Endothelial cell of umbilical vein (primary cell): ENCODE results near the gene CLEC18A. TPM values are rescaled to one million over a fixed set of nuclear protein-coding genes. Genes with fewer than 3 reads are reported as not detected.

Experiments used
- BruUV-seq: library from RNA; stranded (reverse); fragments of 400-500 nt; replicated peaks from 2 replicates; lab custom pipeline; 2021; lab: Mats Ljungman, UMichigan
- CTCF ChIA-PET: fragments of 300-600, 350-600 bp; sonication (Branson Sonifier 250); formaldehyde crosslinking; loops from one replicate; lab custom pipeline; 2021; ENCODE audit warnings: antibody characterized with exemption, inconsistent platforms; lab: Charles Lee
- POLR2A ChIA-PET: fragments of 300-600, 350-600 bp; sonication (Branson Sonifier 250); formaldehyde crosslinking; loops from one replicate; lab custom pipeline; 2021; ENCODE audit warnings: antibody characterized with exemption, inconsistent platforms; lab: Charles Lee
- DNase-seq: peaks from one replicate; pipeline ENCODE4 v3.0.0-alpha.2; 2011; ENCODE audit warnings: low read depth, low spot score
- FAIRE-seq: peaks from 2 replicates; lab custom pipeline; 2011; peaks lifted over from hg19 to GRCh38; lab: Jason Lieb, UNC
- H2AFZ ChIP-seq: 2 replicates; pipeline ENCODE4 v1.6.0; 2012; ENCODE audit warnings: low read depth, low read length, control low read depth, inconsistent platforms
- H3K27ac ChIP-seq: 2 replicates; pipeline ENCODE4 v1.5.1; 2011; ENCODE audit warnings: low read depth, mild to moderate bottlenecking, control low read depth, low read length, moderate library complexity; ENCODE audit not compliant: insufficient read depth
- H3K27me3 ChIP-seq, 2 experiments: 2 replicates each; pipeline versions ENCODE4 v1.6.0 to v1.6.1; 2011; ENCODE audit warnings: low read length in 2 of 2, mixed read lengths in 1 of 2; ENCODE audit not compliant: control insufficient read depth in 2 of 2, insufficient read depth in 2 of 2
- H3K36me3 ChIP-seq, 2 experiments: 2 replicates in 1 of 2; 3 replicates in 1 of 2; pipeline ENCODE4 v1.5.1; 2011; ENCODE audit warnings: low read length in 2 of 2, mild to moderate bottlenecking in 1 of 2, moderate library complexity in 1 of 2; ENCODE audit not compliant: control insufficient read depth in 2 of 2, insufficient read depth in 2 of 2; ENCODE audit errors: extremely low read depth in 1 of 2
- H3K4me1 ChIP-seq: 3 replicates; pipeline ENCODE4 v1.5.1; 2011; ENCODE audit warnings: mild to moderate bottlenecking, low read length; ENCODE audit not compliant: control insufficient read depth, insufficient read depth; ENCODE audit errors: extremely low read depth
- H3K4me2 ChIP-seq: 2 replicates; pipeline ENCODE4 v1.6.1; 2011; ENCODE audit warnings: low read length, control low read depth, mixed read lengths; ENCODE audit not compliant: insufficient read depth
- H3K4me3 ChIP-seq, 3 experiments: fragments of 200-600 bp in 1 of 3; sonication (generic), shearing (Covaris generic) in 1 of 3; replicated peaks in 1 of 3; 2 replicates each; pipeline ENCODE4 v1.5.1; 2011 to 2016; ENCODE audit warnings: control low read depth in 3 of 3, low read length in 3 of 3, mild to moderate bottlenecking in 2 of 3, inconsistent platforms in 1 of 3, low read depth in 1 of 3, moderate library complexity in 1 of 3; ENCODE audit not compliant: insufficient read depth in 1 of 3
- H3K79me2 ChIP-seq: 2 replicates; pipeline ENCODE4 v1.6.0; 2012; ENCODE audit warnings: low read length, inconsistent platforms; ENCODE audit not compliant: control insufficient read depth, insufficient read depth
- H3K9ac ChIP-seq: replicated peaks from 2 replicates; pipeline ENCODE3; 2011; ENCODE audit warnings: low read length, control low read depth; ENCODE audit not compliant: insufficient read depth; ENCODE audit errors: extremely low read depth
- H3K9me1 ChIP-seq: replicated peaks from 3 replicates; pipeline ENCODE4 v1.6.0; 2011; ENCODE audit warnings: mild to moderate bottlenecking, low read length; ENCODE audit not compliant: control insufficient read depth, insufficient read depth; ENCODE audit errors: extremely low read depth
- H3K9me3 ChIP-seq: replicated peaks from 2 replicates; pipeline ENCODE4 v1.5.1; 2012; ENCODE audit warnings: low read length, inconsistent platforms; ENCODE audit not compliant: control insufficient read depth, insufficient read depth
- H4K20me1 ChIP-seq: replicated peaks from 2 replicates; pipeline ENCODE3; 2011; ENCODE audit warnings: mild to moderate bottlenecking, low read length; ENCODE audit not compliant: control insufficient read depth, insufficient read depth; ENCODE audit errors: extremely low read depth
- EZH2 ChIP-seq: IDR thresholded peaks from 2 replicates; pipeline ENCODE4 v1.6.1; 2012; ENCODE audit warnings: borderline replicate concordance, low read depth, mild to moderate bottlenecking, moderate library complexity, low read length, inconsistent platforms; ENCODE audit not compliant: severe bottlenecking
- FOS ChIP-seq: IDR thresholded peaks from 2 replicates; pipeline ENCODE4 v1.6.1; 2011; ENCODE audit warnings: mild to moderate bottlenecking, low read length, moderate library complexity, borderline replicate concordance; ENCODE audit not compliant: insufficient read depth
- GATA2 ChIP-seq: IDR thresholded peaks from 2 replicates; pipeline ENCODE4 v1.7.0; 2011; ENCODE audit warnings: low read depth, mild to moderate bottlenecking, moderate library complexity, mixed read lengths, low read length; ENCODE audit not compliant: insufficient read length, insufficient read depth
- JUN ChIP-seq: IDR thresholded peaks from 2 replicates; pipeline ENCODE4 v1.6.1; 2011; ENCODE audit warnings: borderline replicate concordance, low read depth; ENCODE audit not compliant: insufficient read length, insufficient read depth
- MYC ChIP-seq: IDR thresholded peaks from one replicate; pipeline ENCODE4 v1.6.1; 2011; ENCODE audit warnings: mild to moderate bottlenecking, low read depth, low read length
- POLR2A ChIP-seq: IDR thresholded peaks from 2 replicates; pipeline ENCODE4 v1.6.1; 2012; ENCODE audit warnings: low read depth, mild to moderate bottlenecking, control low read depth, low read length
- POLR2AphosphoS5 ChIP-seq: IDR thresholded peaks from 2 replicates; pipeline ENCODE4 v1.6.1; 2012; ENCODE audit warnings: low read depth, mild to moderate bottlenecking, control low read depth, low read length, moderate library complexity; ENCODE audit not compliant: insufficient read depth
- dilution Hi-C: fragments of 300-500 bp; cut with MboI; formaldehyde crosslinking; loops from one replicate; pipeline ENCODE4 v1.15.0; 2019; ENCODE audit warnings: low sequenced_read_pairs; ENCODE audit not compliant: extremely low pct_ligation_motif_present
- intact Hi-C: fragments of 100-400 bp; cut with micrococcal nuclease; formaldehyde crosslinking; loops from one replicate; pipeline ENCODE4 v1.10.0; 2022
- polyA plus RNA-seq, 4 experiments: library from polyadenylated mRNA; depleted of rRNA in 3 of 4; stranded (reverse) in 3 of 4; unstranded in 1 of 4; fragments of >200 nt; gene quantifications; 2 replicates each; pipeline versions ENCODE4 v1.2.1 to v1.2.3, GENCODE V29; 2011 to 2012; ENCODE audit warnings: missing spikeins in 1 of 4
- total RNA-seq: library from RNA; stranded (reverse); gene quantifications from 2 replicates; pipeline ENCODE4 v1.2.3, GENCODE V29; 2021
- TF ChIP-seq, protein P1 (sequence below): IDR thresholded peaks from 2 replicates; pipeline ENCODE4 v1.6.1; 2011; ENCODE audit not compliant: insufficient read depth, insufficient read length
- TF ChIP-seq, protein P2 (sequence below), 2 donors: IDR thresholded peaks; 1 replicate in 1 of 2; 2 replicates in 1 of 2; pipeline ENCODE4 v1.5.1; 2011; ENCODE audit warnings: low read length in 2 of 2, mild to moderate bottlenecking in 2 of 2, moderate library complexity in 2 of 2, control low read depth in 1 of 2, inconsistent platforms in 1 of 2, low read depth in 1 of 2; ENCODE audit not compliant: insufficient read depth in 1 of 2; ENCODE audit errors: extremely low read depth in 1 of 2

Gene CLEC18A
- total and polyA plus RNA-seq, 2 donors (not counting 3 experiments of a cell fraction or from before 2014, with no cell fraction given): 0.35 to 0.51 TPM

DNA sequence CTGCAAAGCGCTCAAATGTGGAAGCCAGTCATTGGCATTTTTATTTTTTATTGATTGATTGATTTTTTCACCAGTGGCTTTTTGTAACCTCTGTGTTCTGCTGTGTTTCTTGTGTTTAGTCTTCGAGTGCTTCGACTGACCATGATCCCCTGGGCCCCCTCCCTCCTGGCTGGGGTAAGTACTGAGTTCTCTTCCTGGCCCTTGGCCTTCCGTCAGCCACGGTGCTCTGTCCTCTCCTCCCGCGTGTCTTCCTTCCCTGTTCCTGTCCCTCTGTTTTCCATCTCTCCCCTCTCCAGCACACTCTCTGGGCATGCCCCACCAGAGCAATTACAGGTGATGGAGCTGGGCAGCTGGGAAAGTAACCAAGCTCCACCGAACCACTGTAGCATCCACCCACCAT, 25.8 kb upstream of the CLEC18A start:
- Histone ChIP-seq H3K27ac (no peak overlapping the region), H3K4me1 (peaks cover 8% of the 10 kb centered on the region), H3K4me2 (peak overlapping the region; percentile 20), H3K36me3 (no peaks in the 10 kb centered on the region), H3K27me3 (no peaks in the 10 kb centered on the region), H3K9me1 (no peaks in the 10 kb centered on the region), H4K20me1 (no peaks in the 10 kb centered on the region), H3K79me2 (no peaks in the 10 kb centered on the region), H3K4me3 (no peak overlapping the region), H2AFZ (peak overlapping the region; percentile 68), H3K9ac (peak overlapping the region; percentile 7), H3K9me3 (no peaks in the 10 kb centered on the region)
- no peak for TF ChIP-seq FOS
- no peak for TF ChIP-seq POLR2AphosphoS5
- TF ChIP-seq EZH2: no peak
- intact Hi-C loops (no loop called here), dilution Hi-C loops (no loop called here)
- CTCF ChIA-PET: interaction anchor here (12.4 kb wide), 1 partner anchor 129 kb away, joined by 320 read pairs; no protein-coding TSS in a partner anchor
- FAIRE-seq (no peak), DNase-seq (no peak)
- POLR2A ChIA-PET: no interaction called here
- no TSS peak for BruUV-seq

DNA sequence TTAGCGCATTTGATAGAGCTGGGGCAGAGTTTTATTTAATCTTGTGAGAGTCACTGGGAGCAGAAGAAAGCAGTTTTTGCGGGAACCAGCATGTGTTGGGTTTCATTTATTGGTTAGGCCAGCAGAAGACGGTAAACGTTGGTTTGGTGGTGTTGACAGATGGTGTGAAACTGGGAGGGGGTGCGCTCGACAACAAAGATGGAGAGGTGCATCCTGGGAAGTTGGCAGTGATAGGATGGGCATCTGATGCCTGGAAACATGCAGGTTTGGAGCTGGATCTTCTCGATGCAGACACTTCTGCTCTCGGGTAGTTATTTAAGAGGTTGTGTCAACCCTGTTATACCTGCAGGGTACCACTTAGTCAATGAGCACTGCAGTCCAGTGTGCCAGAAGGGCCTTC, 24.9 kb upstream of the CLEC18A start:
- Histone ChIP-seq H3K79me2 (no peaks in the 10 kb centered on the region), H3K9me1 (no peaks in the 10 kb centered on the region), H3K9ac (no peak overlapping the region), H3K4me1 (peaks cover 8% of the 10 kb centered on the region), H3K27me3 (no peaks in the 10 kb centered on the region), H3K9me3 (no peaks in the 10 kb centered on the region), H3K27ac (no peak overlapping the region), H3K36me3 (no peaks in the 10 kb centered on the region), H3K4me3 (no peak overlapping the region), H3K4me2 (no peak overlapping the region), H4K20me1 (no peaks in the 10 kb centered on the region), H2AFZ (no peak overlapping the region)
- intact Hi-C loops: no loop called here
- dilution Hi-C loops: no loop called here
- POLR2A ChIA-PET: no interaction called here
- DNase-seq (no peak), FAIRE-seq (no peak)
- CTCF ChIA-PET: interaction anchor here (12.4 kb wide), 1 partner anchor 130 kb away, joined by 320 read pairs; no protein-coding TSS in a partner anchor
- no TSS peak for BruUV-seq
- TF ChIP-seq GATA2: no peak
- TF ChIP-seq POLR2AphosphoS5: no peak
- TF ChIP-seq, protein P1, sequence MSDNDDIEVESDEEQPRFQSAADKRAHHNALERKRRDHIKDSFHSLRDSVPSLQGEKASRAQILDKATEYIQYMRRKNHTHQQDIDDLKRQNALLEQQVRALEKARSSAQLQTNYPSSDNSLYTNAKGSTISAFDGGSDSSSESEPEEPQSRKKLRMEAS: no peak
- TF ChIP-seq POLR2A: no peak
- TF ChIP-seq EZH2: no peak
- no peak for TF ChIP-seq MYC
- TF ChIP-seq JUN: no peak
- TF ChIP-seq, protein P2, sequence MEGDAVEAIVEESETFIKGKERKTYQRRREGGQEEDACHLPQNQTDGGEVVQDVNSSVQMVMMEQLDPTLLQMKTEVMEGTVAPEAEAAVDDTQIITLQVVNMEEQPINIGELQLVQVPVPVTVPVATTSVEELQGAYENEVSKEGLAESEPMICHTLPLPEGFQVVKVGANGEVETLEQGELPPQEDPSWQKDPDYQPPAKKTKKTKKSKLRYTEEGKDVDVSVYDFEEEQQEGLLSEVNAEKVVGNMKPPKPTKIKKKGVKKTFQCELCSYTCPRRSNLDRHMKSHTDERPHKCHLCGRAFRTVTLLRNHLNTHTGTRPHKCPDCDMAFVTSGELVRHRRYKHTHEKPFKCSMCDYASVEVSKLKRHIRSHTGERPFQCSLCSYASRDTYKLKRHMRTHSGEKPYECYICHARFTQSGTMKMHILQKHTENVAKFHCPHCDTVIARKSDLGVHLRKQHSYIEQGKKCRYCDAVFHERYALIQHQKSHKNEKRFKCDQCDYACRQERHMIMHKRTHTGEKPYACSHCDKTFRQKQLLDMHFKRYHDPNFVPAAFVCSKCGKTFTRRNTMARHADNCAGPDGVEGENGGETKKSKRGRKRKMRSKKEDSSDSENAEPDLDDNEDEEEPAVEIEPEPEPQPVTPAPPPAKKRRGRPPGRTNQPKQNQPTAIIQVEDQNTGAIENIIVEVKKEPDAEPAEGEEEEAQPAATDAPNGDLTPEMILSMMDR (IDR thresholded peaks at IDR 0.05; ENCODE audit: extremely low read depth in 1 of 2, insufficient read depth in 1 of 2, low read depth in 1 of 2, low read length in 2 of 2): no peak
- TF ChIP-seq FOS: no peak
